Type B pancreatic cell (in vitro differentiated cells): ENCODE results near the gene SLK. TPM values are rescaled to one million over a fixed set of nuclear protein-coding genes. Genes with fewer than 3 reads are reported as not detected.

Experiments used
- DNase-seq: peaks from one replicate; pipeline ENCODE4 v3.0.0; 2021; ENCODE audit warnings: mixed read lengths; ENCODE audit not compliant: unreplicated experiment; ENCODE audit errors: extremely low spot score
- H3K27ac Mint-ChIP-seq: 2 replicates; pipeline ENCODE4 v1.8.0; 2021; ENCODE audit warnings: mild to moderate bottlenecking, mixed read lengths
- H3K27me3 Mint-ChIP-seq: 2 replicates; pipeline ENCODE4 v1.8.0; 2021; ENCODE audit warnings: mixed read lengths
- H3K36me3 Mint-ChIP-seq: 2 replicates; pipeline ENCODE4 v1.8.0; 2021; ENCODE audit warnings: mixed read lengths
- H3K4me1 Mint-ChIP-seq: one replicate; pipeline ENCODE4 v1.8.0; 2021; ENCODE audit warnings: mixed read lengths; ENCODE audit not compliant: unreplicated experiment
- H3K4me3 Mint-ChIP-seq: 2 replicates; pipeline ENCODE4 v1.8.0; 2021; ENCODE audit warnings: mild to moderate bottlenecking, mixed read lengths
- H3K9me3 Mint-ChIP-seq: 2 replicates; pipeline ENCODE4 v1.8.0; 2021; ENCODE audit warnings: mixed read lengths
- total RNA-seq: library from RNA; stranded (reverse); gene quantifications from 2 replicates; pipeline ENCODE4 v1.2.1, GENCODE V29; 2021; ENCODE audit warnings: low replicate concordance
- TF ChIP-seq, protein P1 (sequence below): fragments of 200-600 bp; sonication (generic); conservative IDR thresholded peaks from 2 replicates; pipeline ENCODE4 v1.5.0; 2021; ENCODE audit warnings: antibody characterized with exemption, mild to moderate bottlenecking

The SLK gene
- total RNA-seq, 1 donor from 2014 or later = 61.6 TPM

DNA sequence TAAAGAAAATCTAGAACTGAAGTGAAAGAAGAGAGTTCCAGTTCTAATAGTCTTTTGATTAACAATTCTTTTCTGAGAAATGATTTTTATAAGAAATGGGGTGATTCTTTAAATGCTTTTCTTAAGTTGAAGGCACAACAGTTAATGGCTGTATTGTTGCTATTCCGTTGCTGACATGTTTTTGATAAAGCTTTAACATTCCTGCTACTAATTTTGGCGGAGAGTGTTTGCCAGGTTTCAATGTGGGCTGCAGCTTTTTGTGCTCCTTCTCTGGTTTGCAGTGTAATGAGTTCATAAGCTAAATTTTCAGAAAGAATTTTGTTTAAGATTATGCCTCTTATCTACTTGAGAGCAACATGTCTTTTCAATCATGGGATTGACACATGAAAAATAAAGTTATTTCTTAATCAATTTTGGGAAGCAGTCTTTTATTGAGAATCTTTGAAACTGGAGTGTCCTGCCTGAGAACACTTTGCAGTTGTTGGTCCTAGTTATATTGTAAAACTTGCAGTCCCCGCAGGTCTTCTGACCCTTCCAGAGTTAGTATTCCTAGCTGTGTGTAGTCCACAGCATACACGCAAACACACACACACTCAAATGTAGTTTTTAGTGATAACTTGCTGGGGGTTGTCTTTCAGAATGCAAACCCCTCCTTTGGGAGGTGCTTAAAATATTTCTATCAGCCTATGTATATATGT, 62.0 kb downstream of the SLK start:
- no peak for DNase-seq
- H3K27ac Mint-ChIP-seq = no peak overlapping the region
- peaks cover 29% of the 10 kb centered on the region for H3K36me3 Mint-ChIP-seq
- no peaks in the 10 kb centered on the region for H3K9me3 Mint-ChIP-seq
- peaks cover 4% of the 10 kb centered on the region for H3K4me1 Mint-ChIP-seq
- H3K27me3 Mint-ChIP-seq = no peaks in the 10 kb centered on the region
- TF ChIP-seq, protein P1, sequence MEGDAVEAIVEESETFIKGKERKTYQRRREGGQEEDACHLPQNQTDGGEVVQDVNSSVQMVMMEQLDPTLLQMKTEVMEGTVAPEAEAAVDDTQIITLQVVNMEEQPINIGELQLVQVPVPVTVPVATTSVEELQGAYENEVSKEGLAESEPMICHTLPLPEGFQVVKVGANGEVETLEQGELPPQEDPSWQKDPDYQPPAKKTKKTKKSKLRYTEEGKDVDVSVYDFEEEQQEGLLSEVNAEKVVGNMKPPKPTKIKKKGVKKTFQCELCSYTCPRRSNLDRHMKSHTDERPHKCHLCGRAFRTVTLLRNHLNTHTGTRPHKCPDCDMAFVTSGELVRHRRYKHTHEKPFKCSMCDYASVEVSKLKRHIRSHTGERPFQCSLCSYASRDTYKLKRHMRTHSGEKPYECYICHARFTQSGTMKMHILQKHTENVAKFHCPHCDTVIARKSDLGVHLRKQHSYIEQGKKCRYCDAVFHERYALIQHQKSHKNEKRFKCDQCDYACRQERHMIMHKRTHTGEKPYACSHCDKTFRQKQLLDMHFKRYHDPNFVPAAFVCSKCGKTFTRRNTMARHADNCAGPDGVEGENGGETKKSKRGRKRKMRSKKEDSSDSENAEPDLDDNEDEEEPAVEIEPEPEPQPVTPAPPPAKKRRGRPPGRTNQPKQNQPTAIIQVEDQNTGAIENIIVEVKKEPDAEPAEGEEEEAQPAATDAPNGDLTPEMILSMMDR = no peak
- no peak overlapping the region for H3K4me3 Mint-ChIP-seq

DNA sequence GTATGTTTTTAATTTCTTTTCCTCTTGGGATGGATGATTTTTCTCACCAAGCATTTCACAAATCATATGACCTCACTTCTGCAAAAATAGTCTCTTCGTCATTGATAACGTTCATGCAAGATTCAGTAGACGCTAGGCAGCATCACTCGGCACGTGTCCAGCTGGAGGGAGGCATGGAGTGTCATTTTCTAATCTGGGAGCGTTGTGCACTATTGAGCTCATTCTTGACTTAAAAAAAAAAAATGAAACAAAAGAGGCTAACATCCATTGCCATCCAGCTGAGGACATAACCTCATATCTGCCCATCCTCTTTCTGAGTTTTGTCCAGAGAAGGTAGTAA, 62.6 kb downstream of the SLK start:
- H3K27ac Mint-ChIP-seq = no peak overlapping the region
- no peaks in the 10 kb centered on the region for H3K27me3 Mint-ChIP-seq
- TF ChIP-seq, protein P1 = no peak
- no peak overlapping the region for H3K4me3 Mint-ChIP-seq
- H3K9me3 Mint-ChIP-seq = no peaks in the 10 kb centered on the region
- peaks cover 25% of the 10 kb centered on the region for H3K36me3 Mint-ChIP-seq
- DNase-seq = no peak
- peaks cover 4% of the 10 kb centered on the region for H3K4me1 Mint-ChIP-seq

DNA sequence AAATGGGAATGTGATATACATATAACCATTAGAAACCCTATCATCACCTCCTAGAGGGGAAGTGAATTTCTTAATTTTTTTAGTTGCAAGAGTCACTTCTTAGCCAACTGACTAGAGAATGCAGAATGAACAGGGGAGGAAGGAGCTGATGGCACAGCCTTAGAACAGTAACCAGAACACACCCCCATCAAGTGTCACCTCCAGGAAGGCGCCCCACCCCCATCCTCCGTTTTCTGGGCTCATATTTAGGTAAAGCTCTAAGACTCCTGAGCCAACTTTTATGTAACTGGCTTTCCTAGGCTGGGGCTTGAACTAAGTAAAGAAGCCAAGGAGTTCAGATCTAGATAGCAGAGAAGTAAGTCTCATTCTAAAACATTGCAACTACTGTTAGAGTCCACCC, 64.7 kb downstream of the SLK start:
- TF ChIP-seq, protein P1 = no peak
- Mint-ChIP-seq H3K9me3 (no peaks in the 10 kb centered on the region), H3K4me1 (peaks cover 4% of the 10 kb centered on the region), H3K36me3 (peaks cover 22% of the 10 kb centered on the region), H3K27ac (no peak overlapping the region), H3K27me3 (no peaks in the 10 kb centered on the region), H3K4me3 (no peak overlapping the region)
- no peak for DNase-seq

DNA sequence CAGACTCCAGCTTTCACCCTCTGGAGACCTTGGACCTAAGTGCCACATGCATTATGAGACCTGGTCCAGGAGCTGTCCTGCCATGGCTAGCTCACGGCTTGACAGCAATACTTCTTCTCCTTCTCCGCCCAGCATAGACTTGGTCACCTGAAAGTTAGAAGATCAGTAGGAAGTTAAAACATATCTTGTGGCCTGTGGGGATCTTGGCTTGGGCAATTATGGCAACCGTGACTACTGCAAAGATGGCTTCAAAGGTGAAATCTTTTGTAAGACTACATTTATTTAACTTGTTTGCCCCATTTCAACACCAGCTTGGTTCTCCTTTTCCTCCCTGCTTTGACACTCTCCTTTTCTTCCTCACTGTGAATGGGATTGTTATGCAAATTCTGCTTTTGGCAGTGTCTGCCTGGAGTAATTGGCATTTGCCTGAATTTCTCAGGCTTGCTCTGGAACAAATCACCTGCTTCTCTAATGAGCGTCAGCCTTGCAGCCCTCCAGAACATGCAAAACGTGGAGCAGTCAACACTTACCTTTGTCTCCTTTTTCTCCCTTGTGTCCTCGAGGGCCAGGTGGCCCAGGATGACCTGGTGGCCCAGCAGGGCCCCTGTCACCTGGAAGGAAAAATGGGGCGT, 65.3 kb downstream of the SLK start:
- H3K4me3 Mint-ChIP-seq = no peak overlapping the region
- H3K4me1 Mint-ChIP-seq = peaks cover 4% of the 10 kb centered on the region
- peaks cover 22% of the 10 kb centered on the region for H3K36me3 Mint-ChIP-seq
- TF ChIP-seq, protein P1 = no peak
- H3K27ac Mint-ChIP-seq = peak overlapping the region; percentile 18
- H3K9me3 Mint-ChIP-seq = no peaks in the 10 kb centered on the region
- no peak for DNase-seq
- H3K27me3 Mint-ChIP-seq = no peaks in the 10 kb centered on the region

DNA sequence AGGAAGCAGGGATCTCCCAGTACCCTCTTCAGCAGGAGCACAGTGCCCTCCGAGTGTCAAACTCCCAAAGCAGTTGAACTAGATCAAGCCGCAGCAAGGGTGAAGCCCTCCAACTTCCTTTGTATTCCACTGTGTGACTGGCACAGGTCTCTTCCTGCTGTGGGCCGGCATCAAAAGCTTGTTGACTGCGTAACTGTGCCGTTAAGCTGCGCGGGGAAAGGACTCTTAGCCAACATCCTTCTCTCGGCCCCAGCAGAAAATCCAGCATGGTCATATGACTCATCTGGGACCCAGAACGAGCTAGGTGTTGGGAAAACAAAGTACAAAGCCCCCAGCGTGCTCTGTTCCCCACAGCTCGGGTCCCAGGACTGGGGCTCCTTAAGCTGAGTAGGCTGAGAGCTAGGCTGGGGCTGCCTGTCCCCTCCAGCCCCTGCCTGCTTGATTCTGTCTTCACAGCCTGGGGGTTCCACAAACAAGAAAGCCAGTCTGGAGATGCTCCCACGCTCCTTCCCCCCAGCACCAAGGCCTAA, 66.5 kb downstream of the SLK start:
- TF ChIP-seq, protein P1 = no peak
- Mint-ChIP-seq H3K27ac (no peak overlapping the region), H3K4me3 (no peak overlapping the region), H3K4me1 (peaks cover 4% of the 10 kb centered on the region), H3K27me3 (no peaks in the 10 kb centered on the region), H3K9me3 (no peaks in the 10 kb centered on the region), H3K36me3 (peaks cover 22% of the 10 kb centered on the region)
- no peak for DNase-seq
